NCI-H524 treated with DMSO at 0.1 percent for 48 hours (cell line): Measurements from ENCODE around the gene SUGCT.

ENCODE experiments used
- DNase-seq: peaks from one replicate; lab custom pipeline; 2025; lab: John Stamatoyannopoulos, UW

Gene SUGCT

DNA sequence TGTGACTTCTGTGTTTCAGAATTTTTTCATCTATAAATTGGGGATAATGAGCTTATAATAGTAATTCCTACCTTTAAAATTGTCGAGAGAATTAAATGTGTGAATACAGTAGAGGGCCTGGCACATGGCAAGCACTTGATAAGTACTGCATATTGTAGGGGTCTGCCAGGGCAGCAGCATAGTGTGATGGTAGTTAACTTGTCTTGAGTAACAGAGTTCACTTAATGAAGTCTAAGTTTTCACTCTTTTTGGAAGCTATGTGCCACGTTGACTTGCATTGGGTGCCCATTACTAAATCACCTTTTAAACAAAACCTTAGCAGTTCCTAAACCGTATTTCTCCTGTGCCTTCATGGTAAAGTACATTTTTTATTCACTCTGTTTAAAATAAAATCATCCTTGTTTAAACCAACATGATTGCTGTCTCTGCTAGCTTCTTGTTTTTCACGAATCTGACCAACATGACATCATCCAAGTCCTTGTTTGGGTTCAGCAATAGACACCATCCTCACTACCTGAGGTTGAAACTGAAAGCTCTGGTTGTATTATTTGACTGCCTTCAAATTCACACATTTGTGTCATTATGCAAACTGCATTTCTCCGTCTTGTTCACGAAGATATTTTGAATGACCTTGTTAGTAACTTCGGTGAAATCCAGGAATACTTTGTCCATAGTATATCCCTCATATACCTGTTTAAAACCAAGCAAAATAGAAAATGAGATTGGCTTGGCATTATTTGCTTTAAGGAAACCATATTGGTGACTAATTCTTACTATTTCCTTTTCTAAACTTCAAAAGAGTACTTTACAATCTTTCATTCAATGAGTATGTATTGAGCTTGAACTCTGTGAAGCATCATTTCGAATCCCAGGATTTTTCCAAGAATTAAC lies 340.2 kb downstream of the SUGCT start:
- no peak for DNase-seq

- no peak for DNase-seq
Observed at GRCh38 chr7:40475681-40475982, 340.8 kb downstream of the SUGCT start.

DNA sequence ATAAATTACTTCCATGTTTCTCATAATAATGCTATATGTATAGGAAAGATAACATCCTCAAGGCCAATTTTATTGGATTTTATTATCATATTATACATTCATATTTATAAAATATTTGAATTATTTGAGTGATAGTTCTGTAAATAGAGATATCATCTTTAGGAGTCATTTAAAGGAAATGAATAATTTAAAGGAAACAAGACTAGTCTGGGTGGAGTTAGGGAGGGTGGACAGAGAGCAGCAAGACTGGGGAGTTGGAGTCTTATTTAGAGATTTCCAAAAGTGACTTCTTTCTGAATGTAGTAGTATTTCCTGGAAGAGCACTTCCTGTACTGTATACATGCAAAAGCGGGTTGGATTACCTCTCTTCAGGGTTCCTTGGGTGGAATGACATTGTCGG lies 342.3 kb downstream of the SUGCT start:
- no peak for DNase-seq

DNA sequence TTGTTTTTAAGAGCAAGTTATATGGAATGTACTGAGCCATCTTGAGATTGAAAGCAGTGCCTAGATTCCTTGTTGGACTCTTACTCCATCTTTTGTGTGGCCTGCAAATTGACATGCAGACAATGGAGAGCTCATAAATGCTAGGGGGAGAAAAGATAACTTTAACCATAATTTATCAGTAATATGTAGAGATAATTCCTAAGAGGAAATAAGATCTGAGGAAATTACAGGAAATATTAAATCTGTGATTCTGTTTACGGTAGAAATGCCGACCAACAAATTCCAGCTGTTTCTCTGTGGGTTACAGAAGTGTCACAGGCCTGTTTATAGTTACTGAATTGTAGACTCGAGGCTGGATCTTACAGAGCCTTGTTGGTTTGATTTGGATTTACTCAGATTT lies 348.0 kb downstream of the SUGCT start:
- DNase-seq = no peak

- no peak for DNase-seq
Observed at GRCh38 chr7:40483630-40484029, 348.8 kb downstream of the SUGCT start.

DNA sequence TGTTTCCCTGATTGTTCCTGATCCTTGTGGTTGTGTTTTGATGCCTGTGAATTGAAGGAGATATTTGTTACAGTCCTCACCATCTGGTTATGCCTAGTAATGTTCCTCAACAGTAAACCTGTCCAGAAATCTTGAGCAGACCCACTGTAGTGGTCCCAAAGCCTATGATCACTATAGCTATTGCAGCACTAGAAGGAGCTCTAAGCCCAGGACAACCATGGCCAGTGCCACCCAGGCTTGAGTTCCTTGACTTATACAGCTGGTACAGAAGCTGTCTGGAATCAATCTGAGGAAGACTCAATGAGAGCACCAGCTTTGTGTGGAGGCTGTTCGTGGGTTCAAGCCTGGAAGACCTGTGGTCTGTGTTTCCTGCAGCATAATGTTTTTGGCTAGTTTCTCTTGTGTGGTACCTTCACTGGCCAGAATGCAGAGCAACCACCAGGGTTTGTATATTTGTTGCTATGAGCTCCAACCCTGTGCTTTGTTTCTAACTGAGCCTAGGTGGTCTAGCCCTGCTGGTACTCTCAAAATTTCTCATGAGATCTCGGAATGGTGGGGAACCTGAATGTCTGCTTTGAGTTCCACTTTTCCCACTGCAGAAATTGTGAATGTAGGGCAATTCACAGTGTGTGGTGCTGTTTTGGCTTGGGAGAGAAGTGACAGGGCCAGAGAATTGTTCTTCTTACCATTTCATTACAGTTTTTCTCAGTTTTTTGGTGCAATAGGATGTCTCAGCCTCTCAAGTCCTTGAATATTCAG lies 355.2 kb downstream of the SUGCT start:
- DNase-seq = no peak

DNA sequence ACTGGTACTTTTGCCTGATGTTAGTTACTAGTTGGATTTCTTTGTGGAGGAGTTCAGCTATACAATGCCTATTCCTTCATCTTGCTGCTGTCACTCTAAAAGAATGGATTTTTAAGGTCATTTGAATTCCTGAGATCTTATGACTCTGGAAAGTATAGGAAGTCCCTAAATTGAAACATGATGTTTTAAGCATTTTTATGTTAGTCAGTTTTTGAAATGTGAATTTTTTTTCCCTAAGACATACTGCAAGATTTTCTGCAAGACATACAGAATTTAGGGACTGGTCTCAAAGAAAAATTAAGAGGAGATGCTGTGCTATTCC lies 355.8 kb downstream of the SUGCT start:
- DNase-seq = no peak

GRCh38 chr7:40492946-40493345 lies 358.1 kb downstream of the SUGCT start:
- no peak for DNase-seq

DNA sequence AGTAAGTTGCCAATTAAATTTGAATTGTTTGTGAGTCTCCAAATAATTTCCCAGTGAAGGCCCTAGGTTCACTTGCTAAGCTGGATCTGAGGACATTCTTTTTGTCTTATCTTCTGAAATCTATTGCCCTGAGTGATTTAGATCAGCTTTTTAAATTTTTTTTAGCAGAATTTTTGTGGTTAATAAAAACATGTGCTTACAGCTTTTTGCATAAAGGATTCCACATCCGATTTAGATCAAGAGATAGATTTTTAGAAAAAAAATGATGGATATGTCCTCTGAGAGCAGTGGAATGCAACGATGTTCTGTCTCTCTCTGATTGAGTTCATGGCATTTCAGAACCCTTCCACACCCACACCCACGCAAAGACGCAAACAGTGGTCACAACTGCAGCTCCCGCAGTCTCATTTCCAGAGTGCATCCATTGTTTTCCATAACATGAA lies 358.8 kb downstream of the SUGCT start:
- DNase-seq = no peak

GRCh38 chr7:40498924-40499510 lies 364.2 kb downstream of the SUGCT start:
- DNase-seq = no peak

DNA sequence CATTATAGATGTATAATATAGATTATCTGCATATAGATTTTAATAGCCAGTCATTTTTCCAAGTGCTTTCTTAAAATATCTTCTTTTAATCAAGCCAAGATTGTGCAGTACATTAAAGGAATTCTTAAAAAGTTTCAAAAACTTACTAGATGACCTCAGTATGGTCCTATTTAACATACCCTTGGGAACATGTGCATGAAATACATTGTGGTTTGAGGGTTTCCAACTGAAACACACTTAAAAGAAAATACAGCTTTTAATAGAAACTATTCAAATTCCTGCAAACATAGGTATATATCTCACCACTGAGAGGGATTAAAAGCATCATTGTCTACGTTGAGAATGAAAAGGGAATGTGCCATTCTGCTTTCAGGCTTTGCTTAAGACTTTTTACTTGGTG lies 364.9 kb downstream of the SUGCT start:
- no peak for DNase-seq

DNA sequence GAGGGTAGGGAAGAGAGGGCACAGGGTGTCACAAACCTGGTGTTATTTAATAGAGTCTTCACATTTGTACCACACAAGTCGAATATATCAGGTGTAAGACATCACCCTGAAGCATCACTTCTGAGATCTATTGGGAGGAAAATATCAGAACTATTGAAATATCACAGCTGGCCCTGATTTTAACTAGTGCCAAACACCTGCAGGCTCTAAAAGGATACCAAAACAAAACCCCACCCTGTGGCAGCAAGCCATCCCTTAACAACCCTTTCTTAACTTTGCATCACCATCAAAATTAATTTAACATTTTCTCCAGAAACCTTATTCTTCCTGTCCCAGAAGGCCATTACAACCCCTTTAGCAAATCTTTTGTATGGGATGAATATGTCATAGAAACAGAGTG lies 365.4 kb downstream of the SUGCT start:
- DNase-seq = no peak

GRCh38 chr7:40502359-40502758 lies 367.6 kb downstream of the SUGCT start:
- no peak for DNase-seq

DNA sequence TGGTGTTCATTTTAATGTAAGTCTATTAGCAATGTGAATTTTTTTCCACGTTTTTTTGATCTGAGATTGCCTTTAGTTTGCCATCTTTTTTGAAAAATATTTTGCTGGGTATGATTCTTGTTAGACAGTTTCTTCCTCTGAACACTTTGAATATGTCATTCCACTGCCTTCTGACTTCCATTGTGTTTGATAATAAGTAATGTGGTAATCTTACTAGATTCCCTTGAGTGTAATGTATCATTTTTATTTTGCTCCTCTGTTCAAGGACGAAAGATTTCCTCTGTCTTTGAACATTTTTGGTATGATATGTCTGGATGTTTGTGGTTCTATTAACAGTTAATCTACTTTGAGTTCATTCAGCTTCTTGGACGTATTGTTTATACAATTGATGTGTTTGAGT lies 371.4 kb downstream of the SUGCT start:
- DNase-seq = no peak

DNA sequence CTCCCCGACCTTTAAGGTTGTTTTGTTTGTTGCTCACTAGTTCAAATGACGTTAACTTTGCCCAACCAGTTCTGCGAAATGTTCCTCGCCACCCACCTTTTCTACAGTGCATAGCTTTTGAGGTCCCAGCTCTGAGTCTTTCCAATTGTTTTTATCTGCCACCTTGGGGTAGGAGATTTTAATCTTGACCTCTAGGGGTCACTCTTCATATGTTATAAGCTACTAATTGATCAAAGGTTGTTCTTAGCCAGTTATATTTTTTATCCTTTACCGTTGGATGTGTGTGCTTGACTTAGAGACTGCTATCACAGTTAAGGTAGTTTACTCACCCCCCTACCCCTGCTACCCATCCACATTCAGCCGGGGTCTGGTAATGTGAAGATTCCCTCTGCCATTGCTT lies 372.4 kb downstream of the SUGCT start:
- no peak for DNase-seq

- DNase-seq = no peak
Observed at GRCh38 chr7:40509287-40509996, 374.6 kb downstream of the SUGCT start.

DNA sequence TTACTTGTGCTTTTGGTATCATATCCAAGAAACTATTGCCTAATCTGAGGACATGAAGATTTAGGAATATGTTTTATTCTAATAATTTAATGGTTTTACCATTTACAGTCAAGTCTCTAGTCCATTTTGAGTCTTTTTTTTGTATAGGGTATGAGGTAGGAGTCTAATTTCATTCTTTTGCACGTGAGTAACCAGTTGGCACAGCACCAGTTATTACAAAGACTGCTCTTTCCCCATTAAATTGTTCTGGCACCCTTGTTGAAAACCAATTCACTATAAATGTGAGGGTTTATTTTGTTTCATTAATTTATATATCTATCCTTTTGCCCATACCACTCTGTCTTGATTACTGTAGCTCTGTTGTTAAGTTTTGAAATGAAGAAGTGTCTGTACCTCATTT lies 381.6 kb downstream of the SUGCT start:
- DNase-seq = no peak

- DNase-seq = no peak
Observed at GRCh38 chr7:40519009-40519408, 384.2 kb downstream of the SUGCT start.

- no peak for DNase-seq
Observed at GRCh38 chr7:40520986-40521738, 386.4 kb downstream of the SUGCT start.

DNA sequence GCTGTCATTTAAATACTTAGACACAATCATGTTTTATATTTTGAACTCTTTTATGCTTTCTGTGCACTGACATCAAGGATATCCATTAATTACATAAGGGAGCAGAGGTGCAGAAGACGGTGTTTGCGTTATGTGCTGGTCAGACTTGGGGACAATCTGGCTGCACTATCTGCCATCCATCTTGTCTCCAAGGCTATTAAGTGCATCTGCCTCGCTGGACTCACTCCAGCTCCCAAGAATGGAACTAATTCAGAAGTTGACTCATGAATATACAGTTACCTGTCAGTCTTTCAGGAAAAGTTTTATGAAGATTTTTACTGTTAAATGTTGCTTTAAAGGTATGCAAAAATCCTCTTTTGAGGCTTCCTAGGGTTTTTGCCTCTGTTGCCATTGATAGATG lies 391.0 kb downstream of the SUGCT start:
- no peak for DNase-seq

DNA sequence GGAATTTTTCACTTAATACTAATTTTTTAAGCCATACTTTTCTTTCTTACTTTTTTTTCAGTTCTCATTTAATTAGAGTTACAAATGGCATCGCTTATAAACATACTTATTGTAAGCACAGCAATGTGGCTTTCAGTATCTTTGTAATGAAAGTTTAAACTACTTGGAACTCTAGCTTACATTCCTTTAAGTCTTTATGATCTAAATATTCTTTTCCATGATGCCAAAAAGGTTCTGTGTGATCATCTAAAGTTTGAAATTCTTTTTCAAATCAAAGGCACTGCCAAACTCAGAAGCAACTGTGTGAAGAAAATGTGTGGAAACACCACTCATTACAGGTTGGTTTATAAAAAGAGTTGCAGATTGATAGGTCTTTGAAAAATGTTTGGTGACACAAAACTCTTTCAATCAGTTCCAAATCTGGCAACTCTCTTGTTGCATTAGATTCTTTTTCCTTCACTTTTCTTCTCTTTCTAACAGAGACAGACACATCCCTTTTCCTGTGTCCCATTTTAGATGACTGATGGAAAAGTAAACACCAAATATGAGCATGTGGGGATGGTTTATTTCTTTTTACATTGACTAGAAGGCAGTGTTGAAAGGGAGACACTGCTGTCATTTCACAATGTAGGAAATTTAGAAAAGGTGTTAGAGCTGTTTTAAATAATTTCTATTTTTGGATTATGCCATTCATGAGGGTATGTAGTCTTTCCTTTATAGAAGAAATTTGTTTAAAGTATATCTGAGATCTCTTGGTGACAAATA lies 392.3 kb downstream of the SUGCT start:
- no peak for DNase-seq
